K562 (cell line): ENCODE data around the gene CR2. TPM values are rescaled to one million over a fixed set of nuclear protein-coding genes. Genes with fewer than 3 reads are reported as not detected.

ENCODE experiments used
- GTF2E2 ChIP-seq: fragments of 200-800 bp; sonication (Bioruptor generic); IDR thresholded peaks from 2 replicates; pipeline ENCODE4 v1.6.1; 2016; ENCODE audit warnings: missing genetic modification characterization, missing compliant biosample characterization
- ILF3 ChIP-seq: fragments of 450-650 bp; IDR thresholded peaks from 2 replicates; pipeline ENCODE4 v1.6.1; 2018; ENCODE audit warnings: antibody characterized with exemption, mild to moderate bottlenecking, moderate library complexity, borderline replicate concordance
- KDM1A ChIP-seq, 2 experiments: fragments of 450-650 bp; IDR thresholded peaks; 2 replicates each; pipeline ENCODE4 v1.6.1; 2016; ENCODE audit warnings: mild to moderate bottlenecking in 2 of 2
- KLF16 ChIP-seq: IDR thresholded peaks from 2 replicates; pipeline ENCODE4 v1.6.1; 2016; ENCODE audit warnings: antibody characterized with exemption
- KLF6 ChIP-seq: fragments of 250-450 bp; sonication (Bioruptor Pico); IDR thresholded peaks from 2 replicates; pipeline ENCODE4 v1.4.0; 2020; ENCODE audit warnings: mild to moderate bottlenecking, moderate library complexity, borderline replicate concordance
- LEF1 ChIP-seq: fragments of 450-650 bp; IDR thresholded peaks from 2 replicates; pipeline ENCODE4 v1.6.1; 2016; ENCODE audit warnings: mild to moderate bottlenecking
- NCOA6 ChIP-seq: fragments of 450-650 bp; IDR thresholded peaks from 2 replicates; pipeline ENCODE4 v1.6.1; 2017; ENCODE audit warnings: mild to moderate bottlenecking
- NELFE ChIP-seq: IDR thresholded peaks from 2 replicates; pipeline ENCODE4 v1.6.1; 2011; ENCODE audit warnings: mild to moderate bottlenecking; ENCODE audit not compliant: insufficient read depth, insufficient read length
- POLR3A ChIP-seq: IDR thresholded peaks from 2 replicates; pipeline ENCODE4 v1.6.1; 2011; ENCODE audit warnings: borderline replicate concordance, mild to moderate bottlenecking, moderate library complexity; ENCODE audit not compliant: insufficient read length, insufficient read depth; ENCODE audit errors: extremely low read depth
- PURB ChIP-seq: sonication (generic); formaldehyde crosslinking; IDR thresholded peaks from 2 replicates; pipeline ENCODE4 v1.9.0; 2021; ENCODE audit warnings: low read depth, mild to moderate bottlenecking, missing genetic modification reagents
- SETDB1 ChIP-seq: IDR thresholded peaks from one replicate; pipeline ENCODE4 v1.6.1; 2012; ENCODE audit warnings: low read length, control low read depth, inconsistent platforms
- TBP ChIP-seq: optimal IDR thresholded peaks from 2 replicates; pipeline ENCODE3; 2011; ENCODE audit warnings: low read depth, low read length, improper control_type of control experiment
- WHSC1 ChIP-seq: IDR thresholded peaks from one replicate; pipeline ENCODE4 v1.6.1; 2012; ENCODE audit warnings: low read length, control low read depth, inconsistent platforms
- ZNF121 ChIP-seq: sonication (generic); formaldehyde crosslinking; conservative IDR thresholded peaks from 2 replicates; pipeline ENCODE4 v1.8.0; 2022; ENCODE audit warnings: missing genetic modification reagents
- ZNF224 ChIP-seq: sonication (generic); formaldehyde crosslinking; IDR thresholded peaks from 2 replicates; pipeline ENCODE4 v1.8.0; 2022; ENCODE audit warnings: mild to moderate bottlenecking, missing genetic modification reagents
- ZNF232 ChIP-seq: sonication (generic); formaldehyde crosslinking; IDR thresholded peaks from 2 replicates; pipeline ENCODE4 v1.8.0; 2022; ENCODE audit warnings: mild to moderate bottlenecking, missing genetic modification reagents
- ZNF699 ChIP-seq: fragments of 250-450 bp; sonication (Bioruptor Pico); IDR thresholded peaks from 2 replicates; pipeline ENCODE4 v1.8.0; 2021; ENCODE audit warnings: mild to moderate bottlenecking, moderate library complexity; ENCODE audit not compliant: insufficient replicate concordance
- polyA plus RNA-seq, 8 experiments: library from polyadenylated mRNA; depleted of rRNA in 4 of 8; stranded (reverse) in 5 of 8; unstranded in 3 of 8; fragments of >200 nt; fragmentation: Nextera tagmentation in 2 of 8; fragmentation: Illumina TruSeq in 1 of 8; extraction: Ambion mirVana in 2 of 8; extraction: Trizol in 1 of 8; gene quantifications; 2 replicates each; pipeline versions ENCODE4 v1.2.1 to v1.2.3, GENCODE V29; 2011 to 2014; ENCODE audit warnings: inconsistent platforms in 1 of 8, missing spikeins in 1 of 8
- total RNA-seq, 7 experiments: library from RNA; depleted of rRNA in 6 of 7; stranded (reverse); fragments of >200 nt in 6 of 7; fragmentation: Illumina TruSeq in 2 of 7; extraction: Trizol in 2 of 7; gene quantifications; 2 replicates each; pipeline versions ENCODE4 v1.2.1 to v1.2.3, GENCODE V29; 2011 to 2021; ENCODE audit warnings: low replicate concordance in 1 of 7
- TF ChIP-seq, protein P1 (sequence below): sonication (generic); IDR thresholded peaks from 2 replicates; pipeline ENCODE4 v1.6.1; 2016
- TF ChIP-seq, protein P2 (sequence below), 3 experiments: fragments of 200-800 bp in 1 of 3; sonication (Bioruptor generic) in 1 of 3; sonication (generic) in 1 of 3; formaldehyde crosslinking in 1 of 3; IDR thresholded peaks; 2 replicates each; pipeline versions ENCODE4 v1.6.1 to v1.8.0; 2016 to 2022; ENCODE audit warnings: mild to moderate bottlenecking in 2 of 3, missing compliant biosample characterization in 2 of 3, missing genetic modification characterization in 2 of 3, missing genetic modification reagents in 1 of 3
- TF ChIP-seq, protein P3 (sequence below): sonication (generic); formaldehyde crosslinking; IDR thresholded peaks from 2 replicates; pipeline ENCODE4 v1.8.0; 2022; ENCODE audit warnings: mild to moderate bottlenecking, missing genetic modification reagents
- TF ChIP-seq, protein P4 (sequence below): conservative IDR thresholded peaks from 2 replicates; pipeline ENCODE4 v1.6.1; 2011; ENCODE audit warnings: low read depth, mild to moderate bottlenecking, low read length; ENCODE audit not compliant: control insufficient read depth

CR2 gene
- total and polyA plus RNA-seq, 9 of the 15 experiments (the other 6 are each of a cell fraction or from before 2014, with no cell fraction given) = 0.07 to 0.67 (median 0.37) TPM

DNA sequence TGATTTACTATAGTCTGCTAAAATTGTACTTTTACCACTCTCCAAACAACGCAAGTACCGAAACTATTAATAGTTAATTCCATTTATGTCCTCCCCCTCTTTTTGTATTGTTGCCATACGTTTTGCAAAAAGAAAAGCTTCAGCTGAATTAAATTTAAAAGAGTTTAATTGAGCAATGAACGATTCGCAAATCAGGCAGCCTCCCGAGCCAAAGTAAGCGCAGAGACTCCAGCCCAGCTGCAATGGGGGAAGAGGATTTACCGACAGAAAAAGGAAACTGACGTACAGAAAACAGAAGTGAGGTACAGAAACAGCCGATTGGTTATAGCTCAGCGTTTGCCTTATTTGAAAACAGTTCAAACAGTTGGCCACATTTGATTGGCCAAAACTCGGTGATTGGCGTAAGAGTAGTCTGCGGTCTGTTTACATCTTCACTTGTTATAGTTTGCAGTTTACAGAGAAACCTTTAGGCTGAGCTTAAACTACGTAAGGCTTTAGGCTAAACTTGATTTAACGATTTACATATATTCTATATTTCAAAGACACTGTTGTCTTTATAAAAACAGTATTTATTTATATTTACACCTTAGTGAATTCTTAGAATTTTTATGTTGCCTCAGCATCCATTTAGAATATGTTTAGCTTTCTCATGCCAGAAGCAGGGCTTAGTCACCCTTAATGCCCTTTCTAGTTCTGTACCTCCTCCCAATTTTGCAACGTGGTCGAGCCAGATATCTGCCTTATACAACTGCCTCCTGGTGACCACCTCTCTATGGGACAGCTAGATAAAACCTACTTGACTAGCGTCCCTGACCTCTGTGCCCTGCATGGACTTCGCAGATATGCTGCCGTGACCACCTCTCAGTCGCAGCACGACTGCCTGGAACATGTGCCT lies 65.6 kb downstream of the CR2 start (continued):
- TF ChIP-seq NELFE = no peak
- TF ChIP-seq SETDB1 = no peak
- TF ChIP-seq, protein P1, sequence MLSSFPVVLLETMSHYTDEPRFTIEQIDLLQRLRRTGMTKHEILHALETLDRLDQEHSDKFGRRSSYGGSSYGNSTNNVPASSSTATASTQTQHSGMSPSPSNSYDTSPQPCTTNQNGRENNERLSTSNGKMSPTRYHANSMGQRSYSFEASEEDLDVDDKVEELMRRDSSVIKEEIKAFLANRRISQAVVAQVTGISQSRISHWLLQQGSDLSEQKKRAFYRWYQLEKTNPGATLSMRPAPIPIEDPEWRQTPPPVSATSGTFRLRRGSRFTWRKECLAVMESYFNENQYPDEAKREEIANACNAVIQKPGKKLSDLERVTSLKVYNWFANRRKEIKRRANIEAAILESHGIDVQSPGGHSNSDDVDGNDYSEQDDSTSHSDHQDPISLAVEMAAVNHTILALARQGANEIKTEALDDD = peak; percentile 99
- TF ChIP-seq, protein P2, sequence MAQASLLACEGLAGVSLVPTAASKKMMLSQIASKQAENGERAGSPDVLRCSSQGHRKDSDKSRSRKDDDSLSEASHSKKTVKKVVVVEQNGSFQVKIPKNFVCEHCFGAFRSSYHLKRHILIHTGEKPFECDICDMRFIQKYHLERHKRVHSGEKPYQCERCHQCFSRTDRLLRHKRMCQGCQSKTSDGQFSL (CRISPR knock-in tag; IDR thresholded peaks at IDR 0.05) = no peak
- TF ChIP-seq, protein P2 (tag; IDR thresholded peaks at IDR 0.05) = no peak
- no peak for TF ChIP-seq ZNF699
- no peak for TF ChIP-seq NCOA6
- TF ChIP-seq ZNF224 (CRISPR knock-in tag) = no peak
- TF ChIP-seq ILF3 = no peak
- no peak for TF ChIP-seq ZNF121 (CRISPR knock-in tag)
- TF ChIP-seq, protein P3, sequence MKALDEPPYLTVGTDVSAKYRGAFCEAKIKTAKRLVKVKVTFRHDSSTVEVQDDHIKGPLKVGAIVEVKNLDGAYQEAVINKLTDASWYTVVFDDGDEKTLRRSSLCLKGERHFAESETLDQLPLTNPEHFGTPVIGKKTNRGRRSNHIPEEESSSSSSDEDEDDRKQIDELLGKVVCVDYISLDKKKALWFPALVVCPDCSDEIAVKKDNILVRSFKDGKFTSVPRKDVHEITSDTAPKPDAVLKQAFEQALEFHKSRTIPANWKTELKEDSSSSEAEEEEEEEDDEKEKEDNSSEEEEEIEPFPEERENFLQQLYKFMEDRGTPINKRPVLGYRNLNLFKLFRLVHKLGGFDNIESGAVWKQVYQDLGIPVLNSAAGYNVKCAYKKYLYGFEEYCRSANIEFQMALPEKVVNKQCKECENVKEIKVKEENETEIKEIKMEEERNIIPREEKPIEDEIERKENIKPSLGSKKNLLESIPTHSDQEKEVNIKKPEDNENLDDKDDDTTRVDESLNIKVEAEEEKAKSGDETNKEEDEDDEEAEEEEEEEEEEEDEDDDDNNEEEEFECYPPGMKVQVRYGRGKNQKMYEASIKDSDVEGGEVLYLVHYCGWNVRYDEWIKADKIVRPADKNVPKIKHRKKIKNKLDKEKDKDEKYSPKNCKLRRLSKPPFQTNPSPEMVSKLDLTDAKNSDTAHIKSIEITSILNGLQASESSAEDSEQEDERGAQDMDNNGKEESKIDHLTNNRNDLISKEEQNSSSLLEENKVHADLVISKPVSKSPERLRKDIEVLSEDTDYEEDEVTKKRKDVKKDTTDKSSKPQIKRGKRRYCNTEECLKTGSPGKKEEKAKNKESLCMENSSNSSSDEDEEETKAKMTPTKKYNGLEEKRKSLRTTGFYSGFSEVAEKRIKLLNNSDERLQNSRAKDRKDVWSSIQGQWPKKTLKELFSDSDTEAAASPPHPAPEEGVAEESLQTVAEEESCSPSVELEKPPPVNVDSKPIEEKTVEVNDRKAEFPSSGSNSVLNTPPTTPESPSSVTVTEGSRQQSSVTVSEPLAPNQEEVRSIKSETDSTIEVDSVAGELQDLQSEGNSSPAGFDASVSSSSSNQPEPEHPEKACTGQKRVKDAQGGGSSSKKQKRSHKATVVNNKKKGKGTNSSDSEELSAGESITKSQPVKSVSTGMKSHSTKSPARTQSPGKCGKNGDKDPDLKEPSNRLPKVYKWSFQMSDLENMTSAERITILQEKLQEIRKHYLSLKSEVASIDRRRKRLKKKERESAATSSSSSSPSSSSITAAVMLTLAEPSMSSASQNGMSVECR = no peak
- peak; percentile 85 for TF ChIP-seq GTF2E2 (tag)
- peak; percentile 31 for TF ChIP-seq TBP
- no peak for TF ChIP-seq WHSC1
- no peak for TF ChIP-seq POLR3A
- TF ChIP-seq ZNF232 (CRISPR knock-in tag) = no peak
- TF ChIP-seq KDM1A (IDR thresholded peaks at IDR 0.05) = peak; percentile 91 to 95
- no peak; the same call in 1 of the 2 replicates for TF ChIP-seq KLF6
- TF ChIP-seq LEF1 = peak; percentile 97
- TF ChIP-seq, protein P4, sequence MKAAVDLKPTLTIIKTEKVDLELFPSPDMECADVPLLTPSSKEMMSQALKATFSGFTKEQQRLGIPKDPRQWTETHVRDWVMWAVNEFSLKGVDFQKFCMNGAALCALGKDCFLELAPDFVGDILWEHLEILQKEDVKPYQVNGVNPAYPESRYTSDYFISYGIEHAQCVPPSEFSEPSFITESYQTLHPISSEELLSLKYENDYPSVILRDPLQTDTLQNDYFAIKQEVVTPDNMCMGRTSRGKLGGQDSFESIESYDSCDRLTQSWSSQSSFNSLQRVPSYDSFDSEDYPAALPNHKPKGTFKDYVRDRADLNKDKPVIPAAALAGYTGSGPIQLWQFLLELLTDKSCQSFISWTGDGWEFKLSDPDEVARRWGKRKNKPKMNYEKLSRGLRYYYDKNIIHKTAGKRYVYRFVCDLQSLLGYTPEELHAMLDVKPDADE = peak; percentile 70; the same call in 1 of the 2 replicates
- no peak for TF ChIP-seq PURB (CRISPR knock-in tag)
- TF ChIP-seq KLF16 = peak; percentile 94
